HG03097 (cell line): ENCODE measurements around the gene ALDH2.
"Not testable (repeated sequence)": the region's sequence is repeated elsewhere in the genome, so short reads cannot be mapped to it uniquely, and the experiment has no call there.

ENCODE experiments used
- ATAC-seq: cut with Tn5 transposase; IDR thresholded peaks from one replicate; pipeline ENCODE4 v1.9.1; 2021; ENCODE audit not compliant: unreplicated experiment, low FRiP score

The ALDH2 gene

GRCh38 chr12:111758120-111758561 is 8.6 kb upstream of the ALDH2 start:
- no peak for ATAC-seq

GRCh38 chr12:111759271-111759670 is 7.5 kb upstream of the ALDH2 start:
- no peak for ATAC-seq

DNA sequence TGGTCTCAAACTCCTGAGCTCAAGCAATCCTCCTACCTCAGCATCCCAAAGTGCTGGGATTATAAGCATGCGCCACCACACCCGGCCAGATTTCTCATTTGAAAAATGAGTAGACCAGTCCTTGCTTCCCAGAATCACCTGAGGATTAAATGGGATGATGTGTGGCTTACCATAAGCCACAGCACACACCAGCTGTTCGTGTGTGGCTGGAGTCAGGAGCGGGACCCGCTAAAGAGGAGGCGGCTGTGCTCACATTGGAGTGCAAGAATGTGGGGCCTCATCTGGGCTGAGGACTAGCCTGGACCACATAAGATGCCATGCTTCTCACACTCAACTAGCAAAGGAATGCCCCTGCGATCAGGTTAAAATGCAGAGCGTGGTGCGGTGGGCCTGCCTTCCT is 6.7 kb upstream of the ALDH2 start:
- ATAC-seq, result no peak

GRCh38 chr12:111761099-111761498 is 5.6 kb upstream of the ALDH2 start:
- no peak for ATAC-seq

- no peak for ATAC-seq
Observed at GRCh38 chr12:111761706-111762105, 5.0 kb upstream of the ALDH2 start.

DNA sequence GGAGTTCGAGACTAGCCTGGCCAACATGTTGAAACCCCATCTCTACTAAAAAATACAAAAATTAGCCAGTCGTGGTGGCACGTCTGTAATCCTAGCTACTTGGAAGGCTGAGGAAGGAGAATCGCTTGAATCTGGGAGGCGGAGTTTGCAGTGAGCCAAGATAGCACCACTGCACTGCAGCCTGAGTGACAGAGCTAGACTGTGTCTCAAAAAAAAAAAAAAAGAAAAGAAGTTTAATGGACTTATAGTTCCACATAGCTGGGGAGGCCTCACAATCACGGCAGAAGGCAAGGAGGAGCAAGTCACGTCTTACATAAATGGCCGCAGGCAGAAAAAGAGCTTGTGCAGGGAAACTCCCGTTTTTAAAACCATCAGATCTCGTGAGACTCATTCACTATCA is 3.2 kb upstream of the ALDH2 start:
- ATAC-seq, result not testable (repeated sequence)

DNA sequence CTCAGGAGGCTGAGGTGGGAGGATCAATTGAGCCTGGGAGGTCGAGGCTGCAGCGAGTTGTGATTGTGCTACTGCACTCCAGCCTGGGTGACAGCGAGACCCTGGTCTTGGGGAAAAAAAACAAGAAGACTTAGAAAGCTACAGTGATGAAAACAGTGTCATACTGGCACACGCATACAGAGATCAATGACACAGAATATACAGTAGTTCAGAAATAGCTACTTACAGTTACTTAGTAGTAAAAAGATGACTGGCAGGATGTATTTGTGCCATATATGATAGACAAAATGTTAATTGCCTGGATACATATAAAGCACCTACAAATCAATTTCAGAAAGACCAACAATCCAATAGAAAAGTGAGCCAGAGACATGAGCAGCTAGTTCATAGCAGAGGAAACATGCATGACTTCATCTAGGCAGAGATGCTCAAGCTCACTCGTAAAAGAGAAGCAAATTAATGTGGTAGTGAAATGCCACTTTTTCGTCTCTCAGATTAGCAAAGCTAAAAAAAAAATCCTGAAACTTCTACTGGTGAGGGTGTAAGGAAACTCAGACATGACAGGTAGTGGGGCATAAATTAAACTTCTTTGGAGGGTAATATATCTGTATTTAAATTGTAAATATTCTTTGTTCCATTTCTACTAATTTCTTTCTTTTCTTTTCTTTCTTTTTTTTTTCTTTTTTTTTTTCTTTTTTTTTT is 2.5 kb upstream of the ALDH2 start:
- no peak for ATAC-seq

DNA sequence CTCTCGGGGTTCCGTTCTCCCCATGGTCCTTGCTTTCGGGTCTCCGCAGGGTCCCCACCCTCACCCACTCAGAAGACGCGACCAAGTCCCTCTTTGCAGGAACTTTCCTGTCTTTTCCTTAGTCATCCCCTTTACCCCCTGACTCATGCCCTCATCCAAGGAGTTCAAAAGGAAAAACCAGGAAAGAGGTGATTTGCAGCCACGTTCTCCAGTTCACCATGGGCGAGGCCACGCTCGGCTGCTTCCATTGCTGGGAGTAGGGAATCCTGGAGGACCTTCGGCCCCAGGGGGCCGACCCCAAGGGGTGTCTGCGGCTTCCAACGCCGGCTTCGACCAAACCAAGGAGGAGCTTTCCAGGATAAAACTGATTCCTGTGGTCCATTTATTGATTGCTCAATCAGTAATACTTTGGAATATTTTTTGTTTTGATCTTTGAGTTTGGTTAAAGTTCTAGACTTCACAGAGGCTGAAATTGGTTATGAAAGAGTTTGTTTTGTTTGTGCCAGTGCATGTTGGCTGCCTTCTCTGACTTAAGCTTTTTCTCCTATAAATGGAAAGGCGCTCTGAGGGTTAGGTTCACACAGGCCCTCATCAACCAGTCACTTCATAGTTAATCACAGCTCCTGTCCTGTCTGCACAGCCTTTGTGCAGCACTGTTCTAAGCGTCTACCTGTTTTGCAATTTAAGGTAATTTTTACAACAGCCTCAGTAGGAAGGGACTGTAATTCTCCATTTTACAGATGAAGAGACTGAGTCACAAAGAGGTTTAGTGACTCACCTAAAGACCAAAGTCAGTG is 827 bp downstream of the ALDH2 start:
- no peak for ATAC-seq

- ATAC-seq, result no peak
Observed at GRCh38 chr12:111768159-111768895, 1.6 kb downstream of the ALDH2 start.

DNA sequence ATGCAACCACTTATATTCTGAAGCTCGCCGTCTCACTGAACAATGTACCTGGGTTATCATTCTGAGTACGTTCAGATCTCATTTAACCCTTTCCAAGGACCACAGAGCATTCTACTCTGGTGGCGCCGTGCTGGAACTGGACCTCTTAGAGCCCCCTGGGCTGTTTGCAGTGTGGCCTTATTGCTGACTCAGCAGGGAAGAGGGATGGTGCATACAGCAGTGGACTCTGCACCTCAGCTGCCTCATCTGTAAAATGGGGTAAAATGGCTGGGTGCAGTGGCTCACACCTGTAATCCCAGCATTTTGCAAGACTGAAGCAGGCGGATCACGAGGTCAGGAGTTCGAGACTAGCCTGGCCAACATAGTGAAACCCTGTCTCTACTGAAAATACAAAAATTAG is 2.9 kb downstream of the ALDH2 start:
- no peak for ATAC-seq

GRCh38 chr12:111773801-111774551 is 7.2 kb downstream of the ALDH2 start:
- ATAC-seq, result no peak

DNA sequence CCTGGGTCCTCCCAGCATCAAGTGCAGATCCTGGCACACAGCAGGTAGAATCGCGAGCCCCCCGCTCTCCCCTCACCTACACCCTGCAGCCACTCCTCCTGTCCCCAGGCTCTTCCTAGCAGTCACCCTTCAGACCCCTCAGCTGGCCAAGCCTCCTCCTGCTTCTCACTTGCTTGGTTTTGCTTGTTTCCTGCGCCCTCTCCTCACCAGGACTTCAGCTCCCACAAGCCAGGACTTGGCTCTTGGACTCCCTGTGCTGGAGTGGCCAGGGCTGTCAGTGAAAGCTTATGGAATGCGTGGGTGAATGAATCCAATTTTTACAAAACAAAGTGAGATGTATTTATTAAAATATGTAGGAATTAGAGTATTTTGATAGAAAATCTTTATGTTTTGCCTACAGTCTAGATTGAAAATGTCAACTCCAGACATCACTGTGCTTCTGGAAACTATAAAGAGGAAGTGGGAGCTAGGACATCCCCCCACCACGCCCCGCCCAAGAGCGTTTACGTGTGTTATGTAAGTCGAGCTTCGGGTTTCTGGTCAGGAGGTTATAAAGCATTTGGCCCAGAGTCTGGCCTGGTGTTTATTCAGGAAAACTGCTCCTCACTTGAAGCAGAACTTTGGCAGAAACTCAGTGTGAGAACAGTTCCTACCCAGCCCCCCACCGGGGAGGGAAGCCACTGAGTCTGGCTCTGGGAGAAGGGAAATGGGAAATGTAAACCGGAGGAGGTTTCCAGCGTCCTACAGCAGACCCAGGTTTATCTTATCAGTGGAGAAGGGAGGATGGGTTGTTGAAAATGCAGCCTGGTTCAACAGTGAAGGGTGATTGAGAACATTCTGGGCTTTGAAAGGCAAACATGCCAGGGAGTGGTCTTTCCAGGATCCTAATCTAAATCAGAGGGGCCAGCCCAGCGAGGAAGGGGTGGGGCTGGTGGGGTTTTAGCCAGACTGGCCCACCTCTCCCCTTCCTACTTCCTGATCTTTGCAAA is 8.8 kb downstream of the ALDH2 start:
- no peak for ATAC-seq

- no peak for ATAC-seq
Observed at GRCh38 chr12:111776836-111777344, 10.2 kb downstream of the ALDH2 start.

GRCh38 chr12:111777345-111778045 is 10.8 kb downstream of the ALDH2 start:
- no peak for ATAC-seq

- ATAC-seq, result no peak
Observed at GRCh38 chr12:111780166-111780565, 13.4 kb downstream of the ALDH2 start.

- no peak for ATAC-seq
Observed at GRCh38 chr12:111780615-111781014, 13.9 kb downstream of the ALDH2 start.

DNA sequence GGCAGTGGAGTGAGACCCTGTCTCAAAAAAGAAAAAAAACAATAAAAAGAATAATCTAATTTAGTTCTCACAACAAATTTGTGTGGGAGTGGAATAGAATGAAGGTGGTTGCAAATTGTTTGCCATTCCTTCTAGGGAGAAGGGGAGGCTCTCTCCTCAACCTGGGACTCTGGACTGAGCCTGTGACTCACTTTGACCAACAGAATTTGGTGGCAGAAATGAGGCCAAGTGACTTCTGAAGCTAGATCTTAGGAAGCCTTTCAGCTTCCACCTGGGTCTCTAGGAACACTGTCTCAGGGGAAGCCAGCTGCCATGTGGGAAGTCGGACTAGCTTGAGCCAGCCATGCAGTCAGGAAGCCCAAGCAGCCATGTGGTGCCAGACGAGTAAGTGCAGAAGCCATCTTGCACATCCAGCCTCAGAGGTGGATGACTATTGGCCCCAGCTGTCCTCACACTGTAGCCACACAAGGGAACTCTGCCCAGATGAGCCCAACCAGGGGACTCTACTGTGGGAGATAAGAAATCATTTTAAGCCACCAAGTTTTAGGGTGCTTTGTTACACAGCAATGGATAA is 14.4 kb downstream of the ALDH2 start:
- no peak for ATAC-seq

DNA sequence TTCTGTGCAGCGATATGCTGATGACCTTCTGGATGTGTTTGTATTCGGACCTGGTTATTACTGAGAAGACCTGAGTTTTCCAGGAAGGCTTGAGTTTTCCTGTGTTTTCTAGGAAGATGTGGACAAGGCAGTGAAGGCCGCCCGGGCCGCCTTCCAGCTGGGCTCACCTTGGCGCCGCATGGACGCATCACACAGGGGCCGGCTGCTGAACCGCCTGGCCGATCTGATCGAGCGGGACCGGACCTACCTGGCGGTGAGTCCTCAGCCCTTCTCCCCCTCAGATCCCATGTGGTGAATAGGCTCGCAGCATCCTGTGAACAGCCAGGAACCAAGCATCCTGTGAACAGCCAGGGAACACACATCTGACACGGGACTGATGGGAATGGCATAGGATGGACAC is 16.3 kb downstream of the ALDH2 start:
- ATAC-seq, result no peak
